Activated CD4-positive, alpha-beta T cell treated with anti-CD3 and anti-CD28 coated beads, Interleukin-2, amount 50 U/mL, for 16 hours (primary cell): ENCODE results near the gene MUCL1.
"Not testable (repeated sequence)": the region's sequence is repeated elsewhere in the genome, so short reads cannot be mapped to it uniquely, and the experiment has no call there.

ENCODE experiments used
- DNase-seq: peaks from one replicate; pipeline ENCODE4 v3.0.0-alpha.2; 2020

Gene MUCL1, protein sequence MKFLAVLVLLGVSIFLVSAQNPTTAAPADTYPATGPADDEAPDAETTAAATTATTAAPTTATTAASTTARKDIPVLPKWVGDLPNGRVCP

DNA sequence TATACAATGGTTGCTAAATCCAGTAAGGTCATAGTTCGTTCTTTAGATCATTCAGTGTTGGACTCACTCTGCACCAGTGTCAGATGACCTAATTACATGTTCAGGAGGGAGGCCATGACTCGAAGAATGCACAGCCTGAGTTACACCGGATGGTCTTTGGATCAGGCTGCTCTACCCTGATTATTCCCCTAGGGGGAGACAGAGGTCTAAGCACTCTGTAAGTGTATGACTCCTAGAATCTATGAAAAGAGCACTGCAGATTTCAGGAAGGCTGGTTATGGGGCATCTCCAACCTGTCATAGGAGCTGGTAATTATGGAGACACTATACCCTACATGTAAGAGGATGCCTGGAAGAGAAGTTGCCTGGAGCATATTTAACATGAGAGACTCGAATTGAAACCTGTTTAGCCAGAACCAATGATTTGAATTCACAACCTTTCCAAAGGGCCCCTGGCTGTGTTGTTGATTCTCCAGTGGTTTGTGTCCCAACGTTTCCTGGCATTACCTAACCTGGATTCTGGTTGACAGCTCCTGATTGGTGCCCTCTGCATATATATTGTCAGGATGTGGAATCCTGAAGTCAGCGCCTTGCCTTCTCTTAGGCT is at the start of gene MUCL1:
Gene MUCL1, plus strand, starts transcription at position 584 of the 606 bp plus-strand sequence. CDS start 67 bp downstream, outside the sequence.
- peak; percentile 87 for DNase-seq

DNA sequence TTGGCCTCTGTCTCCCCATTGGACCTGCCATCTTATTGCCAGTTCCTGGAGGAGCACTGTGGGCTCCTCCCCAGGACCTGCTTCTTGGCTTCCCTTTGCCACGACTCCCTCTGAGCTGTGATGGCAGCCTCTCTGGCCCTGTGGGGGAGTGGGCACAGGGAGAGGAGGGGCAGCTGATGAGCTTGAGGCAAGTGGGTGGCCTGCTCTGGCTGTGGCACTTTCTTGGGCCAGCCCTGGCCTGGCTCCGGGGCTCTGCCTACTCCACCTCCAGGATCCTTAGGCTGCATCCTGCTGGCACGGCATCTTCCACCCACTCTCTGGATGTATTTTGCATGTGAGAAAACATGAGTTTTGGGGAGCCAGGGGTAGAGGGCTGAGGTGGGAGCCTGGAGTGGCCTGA is 32.6 kb upstream of the MUCL1 start:
- DNase-seq = no peak

DNA sequence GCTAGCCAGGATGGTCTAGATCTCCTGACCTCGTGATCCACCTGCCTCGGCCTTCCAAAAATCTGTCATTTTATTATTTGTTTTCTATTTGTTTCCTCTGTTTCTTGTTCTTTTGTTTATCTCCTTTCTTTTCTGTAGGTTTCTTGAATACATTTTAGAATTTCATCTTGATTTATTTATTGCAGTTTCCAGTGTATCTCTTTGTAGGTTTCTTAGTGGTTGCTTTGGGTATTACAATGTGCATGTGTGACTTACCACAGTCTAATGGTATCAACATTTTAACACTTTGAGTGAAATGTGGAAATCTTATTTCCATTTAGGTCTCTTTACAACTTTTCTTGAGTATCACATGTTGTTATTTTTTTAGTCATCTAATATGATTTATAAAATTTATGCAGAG is 29.9 kb upstream of the MUCL1 start:
- no peak for DNase-seq

GRCh38 chr12:54829511-54829910 is 24.8 kb upstream of the MUCL1 start:
- no peak for DNase-seq

DNA sequence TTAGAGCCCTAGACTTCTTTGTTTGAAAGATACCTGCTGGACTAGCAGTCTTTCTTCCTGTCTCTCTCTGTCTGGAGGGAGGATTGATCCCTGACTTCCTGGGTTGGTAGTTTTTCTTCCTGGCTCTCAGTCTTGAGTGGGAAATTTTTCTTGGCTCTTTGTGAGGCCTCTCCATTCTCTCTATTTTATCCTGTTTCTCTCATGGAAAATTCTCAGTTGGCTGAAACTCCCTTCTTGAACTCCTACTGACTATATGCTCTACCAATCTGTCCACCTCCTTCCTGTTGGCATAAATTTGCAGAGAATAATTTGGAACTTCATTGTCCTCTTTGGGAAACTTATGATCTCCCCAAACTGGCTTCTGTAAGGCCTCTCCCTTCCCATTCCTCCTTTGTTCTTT is 24.1 kb upstream of the MUCL1 start:
- DNase-seq = no peak

- no peak for DNase-seq
These were observed 22.7 kb upstream of the MUCL1 start for GRCh38 chr12:54831631-54832030.

GRCh38 chr12:54840244-54840865 is 14.0 kb upstream of the MUCL1 start:
- no peak for DNase-seq

DNA sequence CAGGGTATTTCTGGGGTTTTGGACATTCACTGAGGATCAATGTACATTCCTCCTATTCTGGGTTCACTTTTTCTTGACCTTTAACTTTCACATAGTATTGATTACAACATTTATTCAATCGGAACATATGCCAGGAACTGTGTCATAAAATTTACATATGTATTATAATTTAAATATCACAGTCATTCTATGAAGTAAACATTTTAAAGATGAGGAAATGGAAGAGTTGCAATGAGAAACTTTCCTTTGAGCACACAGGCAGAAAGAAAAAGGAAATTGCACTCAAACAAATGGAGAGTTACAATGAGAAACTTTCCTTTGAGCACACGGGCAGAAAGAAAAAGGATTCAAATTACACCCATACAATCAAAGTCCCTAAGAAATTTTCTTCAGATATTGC is 3.1 kb downstream of the MUCL1 start:
- DNase-seq = no peak

GRCh38 chr12:54858562-54858961 is 4.2 kb downstream of the MUCL1 start:
- peak; percentile 68 for DNase-seq

- no peak for DNase-seq
These were observed 5.2 kb downstream of the MUCL1 start for GRCh38 chr12:54859502-54859901.

DNA sequence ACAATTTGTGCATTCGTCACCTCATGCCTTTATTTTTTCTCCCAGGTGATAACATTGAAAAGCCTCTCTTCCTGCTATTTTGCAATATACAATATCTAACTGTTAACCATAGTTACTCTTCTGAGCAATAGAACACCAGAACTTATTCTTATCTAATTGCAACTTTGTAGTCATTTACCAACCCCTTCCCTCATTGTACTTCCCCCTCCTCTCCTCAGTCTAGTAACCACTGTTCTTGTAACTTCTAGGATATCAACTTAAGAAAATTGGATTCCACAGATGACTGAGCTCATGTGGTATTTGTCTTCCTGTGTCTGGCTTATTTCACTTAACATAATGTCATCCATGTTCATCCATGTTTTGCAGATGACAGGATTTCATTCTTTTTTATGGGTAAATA is 7.6 kb downstream of the MUCL1 start:
- DNase-seq = no peak

GRCh38 chr12:54863948-54864618 is 9.8 kb downstream of the MUCL1 start:
- DNase-seq = no peak

DNA sequence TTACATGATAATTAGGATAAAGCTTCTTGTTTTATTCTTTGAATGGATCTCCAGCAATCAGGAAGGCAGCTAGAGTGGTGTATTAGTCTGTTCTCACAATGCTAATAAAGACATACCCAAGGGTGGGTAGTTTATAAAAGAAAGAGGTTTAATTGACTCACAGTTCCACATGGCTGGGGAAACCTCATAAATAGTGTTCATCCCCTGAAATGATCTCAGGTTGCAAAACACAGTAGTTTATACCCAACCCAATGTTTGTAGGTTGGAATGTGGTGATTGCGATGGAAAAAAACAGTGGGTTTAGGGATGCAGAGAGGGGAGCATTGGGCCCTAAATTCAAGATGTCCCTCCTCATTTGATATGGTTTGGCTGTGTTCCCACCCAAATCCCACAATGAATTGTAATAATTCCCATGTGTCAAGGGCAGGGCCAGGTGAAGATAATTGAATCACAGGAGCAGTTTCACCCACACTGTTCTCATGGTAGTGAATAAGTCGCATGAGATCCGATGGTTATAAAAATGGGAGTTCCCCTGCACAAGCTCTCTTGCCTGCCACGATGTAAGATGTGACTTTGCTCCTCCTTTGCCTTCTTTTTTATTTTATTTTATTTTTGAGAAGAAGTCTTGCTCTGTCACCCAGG is 11.5 kb downstream of the MUCL1 start:
- DNase-seq = no peak

DNA sequence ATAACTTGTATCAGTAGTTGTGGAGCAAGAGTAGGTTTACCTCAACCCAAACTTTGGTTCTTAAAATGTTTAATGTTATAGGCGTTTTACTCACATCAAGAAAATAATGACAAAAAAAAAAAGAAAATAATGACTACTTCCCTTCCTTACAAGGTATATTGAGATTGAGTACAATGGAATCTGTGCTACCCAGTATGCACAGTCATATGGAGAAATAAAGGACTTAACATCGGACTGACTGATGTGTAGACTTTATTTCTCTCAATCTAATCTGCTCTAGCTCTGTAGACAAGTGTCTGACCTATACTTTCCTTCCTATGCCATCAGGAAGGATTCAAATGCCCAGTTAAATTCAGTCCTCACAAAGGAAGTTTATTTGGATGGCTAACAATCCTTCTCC is 14.4 kb downstream of the MUCL1 start:
- DNase-seq = no peak

- no peak for DNase-seq
These were observed 15.7 kb downstream of the MUCL1 start for GRCh38 chr12:54870048-54870447.

GRCh38 chr12:54870617-54871016 is 16.3 kb downstream of the MUCL1 start:
- no peak for DNase-seq

DNA sequence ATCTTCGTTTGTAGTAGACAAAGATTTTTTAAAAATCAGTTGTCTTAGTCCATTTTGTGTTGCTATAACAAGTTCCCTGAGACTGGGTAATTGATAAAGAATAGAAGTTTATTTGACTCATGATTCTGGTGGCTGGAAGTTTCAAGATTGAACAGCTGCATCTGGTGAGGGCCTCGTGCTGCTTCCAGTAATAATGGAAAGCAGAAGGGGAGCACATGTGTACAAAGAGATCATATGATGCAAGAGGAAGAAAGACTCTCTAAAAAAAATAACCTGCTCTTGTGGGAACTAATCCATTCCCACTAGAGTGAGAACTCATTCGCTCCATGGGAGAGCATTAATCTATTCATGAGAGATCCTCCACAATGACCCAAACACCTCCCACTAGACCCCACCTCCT is 24.8 kb downstream of the MUCL1 start:
- peak; percentile 31 for DNase-seq

GRCh38 chr12:54879579-54879978 is 25.3 kb downstream of the MUCL1 start:
- no peak for DNase-seq

DNA sequence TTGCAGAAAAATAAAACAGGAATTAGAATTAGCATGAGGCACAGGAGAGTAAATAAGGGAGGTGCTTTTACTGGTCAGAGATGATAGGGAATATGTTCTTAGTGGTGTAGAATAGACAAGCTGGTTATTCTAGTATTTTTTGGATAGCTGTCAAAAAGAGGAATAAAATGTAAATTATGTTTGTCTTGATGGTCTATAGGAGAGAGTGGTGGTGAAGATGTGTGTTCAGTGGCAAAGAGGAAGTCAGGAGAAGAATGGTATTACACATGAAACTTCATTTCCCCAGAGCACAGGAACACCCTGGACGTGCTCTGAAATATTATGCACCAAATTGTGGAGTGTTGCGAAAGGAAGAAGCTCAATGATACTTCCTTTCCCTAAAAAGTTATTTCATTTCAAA is 27.8 kb downstream of the MUCL1 start:
- DNase-seq = no peak

DNA sequence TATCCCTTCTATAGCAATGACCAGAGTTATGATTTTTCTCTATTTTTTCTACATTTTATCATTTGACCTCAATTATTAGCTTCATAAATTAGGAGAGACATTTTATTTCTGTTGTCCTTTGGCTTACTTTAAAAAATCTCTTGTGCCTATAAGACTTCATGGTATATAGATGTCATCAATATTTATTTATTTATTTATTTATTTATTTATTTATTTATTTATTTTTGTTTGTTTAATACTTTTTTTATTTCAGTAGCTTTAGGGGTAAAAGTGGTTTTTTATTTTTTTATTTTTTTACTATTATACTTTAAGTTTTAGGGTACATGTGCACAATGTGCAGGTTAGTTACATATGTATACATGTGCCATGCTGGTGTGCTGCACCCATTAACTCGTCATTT is 28.3 kb downstream of the MUCL1 start:
- not testable (repeated sequence) for DNase-seq

- not testable (repeated sequence) for DNase-seq
These were observed 34.1 kb downstream of the MUCL1 start for GRCh38 chr12:54888428-54888827.

DNA sequence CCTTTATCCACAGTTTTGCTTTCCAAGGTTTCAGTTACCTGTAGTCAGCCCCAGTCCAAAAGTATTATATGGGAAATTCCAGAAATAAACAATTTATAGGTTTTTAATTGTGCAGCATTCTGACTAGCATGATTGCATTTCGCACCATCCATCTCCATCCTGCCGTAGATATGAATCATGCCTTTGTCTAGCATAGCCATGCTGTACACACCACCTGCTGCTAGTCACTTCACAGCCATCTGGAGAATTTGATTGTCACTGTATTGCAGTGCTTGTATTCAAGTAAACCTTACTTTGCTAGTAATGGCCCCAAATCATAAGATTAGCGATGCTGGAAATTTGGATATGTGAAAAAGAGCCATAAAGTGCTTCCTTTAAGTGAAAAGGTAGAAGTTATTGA is 36.0 kb downstream of the MUCL1 start:
- DNase-seq = no peak

DNA sequence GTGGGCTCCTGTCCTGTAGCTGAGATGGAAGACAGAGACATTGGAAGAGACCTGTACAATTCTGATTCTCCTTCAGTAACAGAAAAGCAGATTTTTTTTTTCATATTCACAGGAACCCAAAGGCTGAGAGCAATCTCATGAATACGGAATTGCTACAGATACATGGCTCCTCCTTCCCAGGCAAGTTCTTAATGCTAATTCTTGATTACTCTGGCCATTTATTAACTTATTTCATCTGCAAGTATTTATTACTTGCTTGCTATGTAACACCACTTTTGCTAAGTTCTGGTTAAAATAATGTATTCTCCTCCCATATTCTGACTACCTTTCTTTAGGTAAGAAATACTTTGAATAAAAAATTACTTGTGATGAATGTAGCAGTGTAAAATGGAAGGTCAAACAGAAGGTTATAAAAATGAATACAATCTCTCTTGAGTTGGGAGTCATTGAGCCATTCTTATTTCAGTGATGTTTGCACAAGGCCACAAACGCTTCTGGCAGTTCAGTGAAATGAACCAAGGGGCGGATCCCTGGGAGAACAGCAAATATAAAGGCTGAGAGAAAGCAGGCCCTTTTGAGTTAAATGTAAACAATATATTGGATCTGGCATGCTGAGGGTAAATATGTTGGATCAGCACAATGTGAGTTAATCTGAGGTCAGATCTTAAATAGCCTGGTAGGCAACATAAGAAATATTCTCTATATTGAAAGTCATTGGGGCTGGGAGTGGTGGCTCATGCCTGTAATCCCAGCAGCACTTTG is 37.6 kb downstream of the MUCL1 start:
- no peak for DNase-seq
